ENCODE results near the gene KIAA2012. TPM values are rescaled to one million over a fixed set of nuclear protein-coding genes. Genes with fewer than 3 reads are reported as not detected.
"Not testable (repeated sequence)": the region's sequence is repeated elsewhere in the genome, so short reads cannot be mapped to it uniquely, and the experiment has no call there.

Gene KIAA2012
- total RNA-seq, 1 donor = not detected

GRCh38 chr2:202238234-202239197 lies 165.5 kb downstream of the KIAA2012 start, which contains the start of gene SUMO1:
Gene SUMO1, minus strand, starts transcription at chr2:202238597. Its CDS starts 146 bp downstream, at chr2:202238451.
- peak within 1 kb of the TSS; percentile 93 for H3K4me3 ChIP-seq (ENCODE audit: low read depth, low read length)
- peak; percentile 83 for DNase-seq (ENCODE audit: low read depth)
- no peak for TF ChIP-seq CTCF (IDR thresholded peaks at IDR 0.05; ENCODE audit: insufficient read depth, low read length)

- DNase-seq (ENCODE audit: low read depth); H3K4me3 ChIP-seq (ENCODE audit: low read depth, low read length): not testable (repeated sequence)
Observed at GRCh38 chr2:202247710-202248109, 174.7 kb downstream of the KIAA2012 start.

GRCh38 chr2:202249521-202250253 lies 176.6 kb downstream of the KIAA2012 start:
- no peak for DNase-seq (ENCODE audit: low read depth)
- TF ChIP-seq CTCF (IDR thresholded peaks at IDR 0.05; ENCODE audit: insufficient read depth, low read length) = no peak

GRCh38 chr2:202251494-202251893 lies 178.4 kb downstream of the KIAA2012 start:
- TF ChIP-seq CTCF (IDR thresholded peaks at IDR 0.05; ENCODE audit: insufficient read depth, low read length) = no peak
- H3K4me3 ChIP-seq (ENCODE audit: low read depth, low read length) = no peak overlapping the region
- DNase-seq (ENCODE audit: low read depth) = peak; percentile 15

More at GRCh38 chr2:202249521-202250253, 176.6 kb downstream of the KIAA2012 start:
- no peak overlapping the region for H3K4me3 ChIP-seq (ENCODE audit: low read depth, low read length)

Small RNAs within 50 kb of the gene (small RNA-seq; reads per million reads assigned to genes)
- not detected for gene AC079354.2

Other genes starting within 250 kb of the KIAA2012 start
- gene FZD7, start 39.4 kb upstream of the KIAA2012 start, total RNA-seq (ENCODE audit: low replicate concordance) = 35.8 and 40.4 TPM in 2 replicates
- 68.5 and 158 TPM in 2 replicates for gene SUMO1, start 165.3 kb downstream of the KIAA2012 start, total RNA-seq (ENCODE audit: low replicate concordance)
- 71.4 and 74.1 TPM in 2 replicates for gene NOP58, start 192.5 kb downstream of the KIAA2012 start, total RNA-seq (ENCODE audit: low replicate concordance)